Measurements from ENCODE around the gene FHIT.

- TF ChIP-seq CTCF (IDR thresholded peaks at IDR 0.05) = no peak
- TF ChIP-seq EP300 (IDR thresholded peaks at IDR 0.05) = no peak
Observed at GRCh38 chr3:60009931-60010478, 1241.2 kb downstream of the FHIT start.
